Upper lobe of left lung (tissue), 4 donors: Measurements from ENCODE around the gene SH2B3.

Source experiments
- EP300 ChIP-seq, 4 donors: sonication (generic); formaldehyde crosslinking; IDR thresholded peaks; one replicate each; pipeline ENCODE4 v1.5.1; 2017; ENCODE audit warnings: antibody characterized with exemption in 4 of 4, control low read depth in 2 of 4
- POLR2A ChIP-seq, 4 donors: fragments of 450-650 bp; IDR thresholded peaks; one replicate each; pipeline ENCODE4 v1.5.1; 2016 to 2017; ENCODE audit warnings: antibody characterized with exemption in 4 of 4, mild to moderate bottlenecking in 2 of 4
- POLR2AphosphoS5 ChIP-seq, 2 donors: sonication (generic); formaldehyde crosslinking; IDR thresholded peaks; one replicate each; pipeline ENCODE4 v1.5.1; 2017; ENCODE audit warnings: antibody characterized with exemption in 2 of 2
- TF ChIP-seq, protein P1 (sequence below), 6 experiments: fragments of 450-650 bp in 4 of 6; fragments of 200-600 bp in 2 of 6; sonication (generic) in 2 of 6; IDR thresholded peaks; one replicate each; pipeline ENCODE4 v1.5.1; 2016 to 2019; ENCODE audit warnings: antibody characterized with exemption in 6 of 6

DNA sequence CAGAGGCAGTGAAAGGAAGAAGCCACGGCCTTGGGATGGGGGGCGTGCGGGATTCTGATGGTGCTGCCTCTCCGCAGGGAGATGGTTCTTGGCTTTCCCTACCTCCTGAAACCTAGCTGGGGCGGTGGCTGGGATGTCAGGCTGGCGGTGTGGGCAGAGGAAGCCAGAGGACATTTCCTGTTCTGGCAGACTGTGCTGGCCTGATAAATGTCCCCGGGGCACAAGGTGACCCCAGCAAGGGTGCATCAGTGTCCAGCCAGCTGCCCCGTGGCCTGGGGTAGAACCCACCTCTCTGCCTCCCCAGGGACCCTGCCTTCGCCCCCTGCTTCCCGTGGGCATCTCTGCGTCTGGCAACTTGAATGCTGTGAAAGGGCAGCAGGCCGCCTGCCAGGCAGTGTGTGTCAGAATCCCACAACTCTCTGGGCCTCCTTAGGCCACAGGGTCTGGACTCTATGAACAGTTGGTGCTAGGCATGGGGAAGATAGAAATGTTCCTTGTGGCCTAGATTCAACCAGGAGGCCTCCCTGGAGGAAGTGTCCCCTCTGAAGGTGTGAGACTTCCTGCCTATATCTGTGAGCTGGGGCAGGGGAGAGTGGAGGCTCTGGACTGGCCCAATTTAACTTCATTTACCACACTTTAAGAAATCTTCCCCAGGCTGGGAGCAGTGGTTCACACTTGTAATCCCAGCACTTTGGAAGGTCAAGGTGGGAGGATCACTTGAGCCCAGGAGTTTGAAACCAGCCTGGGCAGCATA, 4.9 kb downstream of the SH2B3 start:
- TF ChIP-seq, protein P1, sequence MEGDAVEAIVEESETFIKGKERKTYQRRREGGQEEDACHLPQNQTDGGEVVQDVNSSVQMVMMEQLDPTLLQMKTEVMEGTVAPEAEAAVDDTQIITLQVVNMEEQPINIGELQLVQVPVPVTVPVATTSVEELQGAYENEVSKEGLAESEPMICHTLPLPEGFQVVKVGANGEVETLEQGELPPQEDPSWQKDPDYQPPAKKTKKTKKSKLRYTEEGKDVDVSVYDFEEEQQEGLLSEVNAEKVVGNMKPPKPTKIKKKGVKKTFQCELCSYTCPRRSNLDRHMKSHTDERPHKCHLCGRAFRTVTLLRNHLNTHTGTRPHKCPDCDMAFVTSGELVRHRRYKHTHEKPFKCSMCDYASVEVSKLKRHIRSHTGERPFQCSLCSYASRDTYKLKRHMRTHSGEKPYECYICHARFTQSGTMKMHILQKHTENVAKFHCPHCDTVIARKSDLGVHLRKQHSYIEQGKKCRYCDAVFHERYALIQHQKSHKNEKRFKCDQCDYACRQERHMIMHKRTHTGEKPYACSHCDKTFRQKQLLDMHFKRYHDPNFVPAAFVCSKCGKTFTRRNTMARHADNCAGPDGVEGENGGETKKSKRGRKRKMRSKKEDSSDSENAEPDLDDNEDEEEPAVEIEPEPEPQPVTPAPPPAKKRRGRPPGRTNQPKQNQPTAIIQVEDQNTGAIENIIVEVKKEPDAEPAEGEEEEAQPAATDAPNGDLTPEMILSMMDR (IDR thresholded peaks at IDR 0.05) = no peak
- TF ChIP-seq POLR2A (IDR thresholded peaks at IDR 0.05) = no peak
- peak in 1 of 2 donors; percentile 18 for TF ChIP-seq POLR2AphosphoS5 (IDR thresholded peaks at IDR 0.05)
- TF ChIP-seq EP300 (IDR thresholded peaks at IDR 0.05) = no peak
